Anterior cingulate cortex (tissue), 58 donors: ENCODE measurements around the gene F2R.
"Not testable (repeated sequence)": the region's sequence is repeated elsewhere in the genome, so short reads cannot be mapped to it uniquely, and the experiment has no call there.

Experiments used
- DNase-seq, 58 donors: peaks; one replicate each; lab custom pipeline; 2025; lab: John Stamatoyannopoulos, UW

The F2R gene

DNA sequence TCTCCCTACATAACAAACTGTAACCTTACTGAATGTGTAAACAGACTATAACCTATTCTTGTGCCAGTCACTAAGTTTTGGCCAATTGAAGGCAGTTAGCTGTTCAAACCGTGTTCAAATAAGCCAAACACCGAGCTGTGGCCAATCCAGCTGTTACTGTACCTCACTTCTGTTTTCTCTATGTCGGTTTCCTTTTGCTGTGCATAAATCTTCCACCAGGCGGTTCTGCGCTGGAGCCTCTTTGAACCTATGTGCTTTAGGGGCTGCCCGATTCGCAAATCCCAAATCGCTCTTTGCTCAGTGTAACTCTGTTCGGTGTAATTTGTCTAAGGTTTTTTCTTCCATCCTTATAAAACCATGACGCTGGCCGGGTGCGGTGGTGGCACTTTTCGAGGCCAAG, 31.8 kb downstream of the F2R start:
- no peak for DNase-seq

DNA sequence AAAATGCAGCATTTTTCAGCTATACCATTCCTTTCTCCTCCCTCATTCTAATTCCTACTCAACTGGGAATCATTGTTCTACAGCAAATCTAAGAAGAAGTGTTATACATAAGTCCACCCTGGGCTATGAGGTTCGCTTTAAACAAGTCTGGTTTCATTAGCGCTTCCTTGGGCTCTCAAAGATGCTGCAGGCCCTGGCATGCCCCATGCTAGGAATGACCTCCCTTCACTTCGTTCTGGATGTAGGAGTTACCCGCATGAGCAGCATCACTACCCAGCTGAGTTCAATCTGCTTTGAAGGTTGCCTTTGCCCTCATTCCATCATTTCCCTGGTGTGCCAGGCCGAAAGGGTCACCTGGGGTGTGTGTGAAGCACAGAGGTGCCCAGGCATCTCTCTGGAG, 35.4 kb downstream of the F2R start:
- no peak for DNase-seq

DNA sequence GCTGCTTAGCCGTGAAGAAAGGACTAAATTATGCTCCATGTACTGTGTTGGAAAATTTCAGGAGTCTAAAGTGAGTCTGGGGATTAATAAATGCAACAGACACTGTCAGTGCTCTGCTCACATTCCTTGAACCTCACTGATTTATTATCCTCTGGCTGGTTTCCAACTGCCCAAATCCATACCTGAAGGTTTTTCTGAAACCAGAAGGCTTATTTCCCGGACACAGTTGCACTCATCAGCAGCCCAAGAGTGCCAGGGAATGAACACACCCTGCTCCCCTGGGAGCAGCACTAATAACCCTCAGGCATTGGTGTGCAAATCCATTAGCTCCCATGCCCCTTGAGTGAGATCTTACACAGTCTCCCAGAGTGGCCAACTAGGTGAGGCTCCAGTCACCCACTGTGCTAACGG, 38.7 kb downstream of the F2R start:
- DNase-seq = no peak

DNA sequence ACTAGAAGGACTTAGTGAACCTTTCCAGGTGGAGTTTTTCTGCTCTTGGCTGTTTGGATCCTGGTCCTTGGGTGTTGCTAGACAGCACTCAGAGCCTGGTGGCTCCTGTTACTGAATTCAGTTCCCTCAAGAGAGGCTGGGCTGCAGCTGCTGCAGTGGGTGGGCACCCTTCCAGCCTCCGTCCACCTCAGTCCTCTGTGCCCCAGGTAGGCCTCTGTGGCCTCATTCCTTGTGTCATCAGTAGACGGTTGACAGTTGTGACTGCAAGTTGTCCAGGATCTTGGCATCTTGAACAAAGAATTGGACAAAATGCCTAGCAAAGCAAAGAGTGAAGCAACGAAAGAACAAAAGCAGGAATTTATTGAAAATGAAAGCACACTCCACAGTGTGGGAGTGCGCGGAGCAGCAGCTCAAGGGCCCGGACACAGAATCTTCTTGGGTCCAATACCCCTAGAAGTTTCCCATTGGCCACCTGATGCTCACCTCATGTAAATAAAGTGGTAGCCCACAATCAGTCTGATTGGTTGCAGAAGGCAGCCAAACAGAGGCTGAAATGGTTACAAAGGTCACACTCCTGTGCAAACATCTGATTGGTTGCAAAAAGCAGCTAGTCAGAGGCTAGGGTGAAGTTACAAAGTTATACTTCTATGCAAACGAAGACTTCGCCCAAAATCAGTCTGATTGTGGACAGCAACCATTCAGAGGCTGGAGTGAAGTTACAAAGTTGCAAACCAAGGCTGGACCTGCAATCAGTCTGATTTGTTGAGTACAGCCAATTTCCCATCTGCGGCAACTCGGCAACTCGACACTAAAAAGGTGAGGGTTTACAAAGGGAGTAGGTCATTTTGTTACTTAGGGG, 40.1 kb downstream of the F2R start:
- no peak for DNase-seq

DNA sequence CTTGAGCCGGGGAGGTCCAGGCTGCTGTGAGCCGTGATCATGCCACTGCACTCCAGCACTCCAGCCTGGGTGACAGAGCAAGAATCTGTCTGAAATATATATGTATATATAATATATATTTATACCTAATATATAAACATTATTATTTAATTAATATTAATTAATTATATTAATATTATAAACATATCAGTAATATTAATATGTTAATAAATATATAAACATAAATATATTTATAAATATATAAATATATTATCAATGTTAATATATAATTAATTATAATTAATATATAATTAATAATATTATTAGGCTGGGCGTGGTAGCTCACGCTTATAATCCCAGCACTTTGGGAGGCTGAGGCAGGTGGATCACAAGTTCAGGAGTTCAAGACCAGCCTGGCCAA, 41.1 kb downstream of the F2R start:
- no peak for DNase-seq

DNA sequence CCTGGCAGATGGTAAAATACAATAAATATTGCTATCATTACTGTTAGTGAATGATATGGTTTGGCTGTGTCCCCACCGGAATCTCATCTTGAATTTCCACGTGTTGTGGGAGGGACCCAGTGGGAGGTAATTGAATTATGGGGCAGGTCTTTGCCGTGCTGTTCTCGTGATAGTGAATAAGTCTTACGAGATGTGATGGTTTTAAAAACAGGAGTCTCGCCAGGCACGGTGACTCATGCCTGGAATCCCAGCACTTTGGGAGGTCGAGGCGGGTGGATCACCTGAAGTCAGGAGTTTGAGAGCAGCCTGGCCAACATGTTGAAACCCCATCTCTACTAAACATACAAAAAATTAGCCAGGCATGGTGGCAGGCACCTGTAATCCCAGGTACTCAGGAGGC, 45.2 kb downstream of the F2R start:
- not testable (repeated sequence) for DNase-seq

DNA sequence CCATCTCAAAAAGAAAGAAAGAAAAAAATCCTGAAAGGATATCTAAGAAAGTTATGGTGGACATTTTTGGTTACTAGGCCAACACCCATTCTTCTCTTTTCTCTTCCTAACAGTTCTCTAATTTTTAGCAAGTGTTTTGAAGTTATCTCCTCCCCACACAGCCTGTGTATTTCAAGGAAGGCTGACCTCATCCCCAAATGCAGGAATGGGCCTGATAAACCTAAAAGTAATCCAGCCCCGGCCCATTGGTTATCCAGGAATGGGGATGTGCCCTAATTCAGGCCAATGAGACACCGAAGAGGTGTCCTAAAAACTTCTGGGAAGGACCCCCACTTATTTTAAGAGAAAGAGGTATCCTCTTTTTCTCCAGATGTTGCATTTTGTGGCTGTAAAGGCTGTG, 46.6 kb downstream of the F2R start:
- DNase-seq = no peak

DNA sequence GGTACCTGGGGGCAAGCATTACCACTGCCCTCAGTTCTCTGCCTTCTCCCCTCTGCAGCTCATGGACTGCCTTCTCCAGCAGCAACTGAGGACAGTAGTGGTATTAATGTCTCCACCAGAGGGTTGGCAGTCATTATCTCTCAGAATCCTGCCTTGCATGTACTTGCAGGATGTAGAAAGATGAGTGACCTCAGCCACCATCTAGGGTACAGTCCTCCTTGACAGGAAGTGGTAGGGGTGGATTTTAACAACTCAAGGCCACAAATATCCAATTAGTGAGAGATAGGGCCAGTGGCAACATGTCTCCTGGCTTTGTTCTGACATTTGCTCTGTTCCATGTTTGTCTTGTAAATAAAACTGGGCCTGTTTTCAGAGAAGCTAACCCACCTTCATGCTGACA, 47.2 kb downstream of the F2R start:
- no peak for DNase-seq

DNA sequence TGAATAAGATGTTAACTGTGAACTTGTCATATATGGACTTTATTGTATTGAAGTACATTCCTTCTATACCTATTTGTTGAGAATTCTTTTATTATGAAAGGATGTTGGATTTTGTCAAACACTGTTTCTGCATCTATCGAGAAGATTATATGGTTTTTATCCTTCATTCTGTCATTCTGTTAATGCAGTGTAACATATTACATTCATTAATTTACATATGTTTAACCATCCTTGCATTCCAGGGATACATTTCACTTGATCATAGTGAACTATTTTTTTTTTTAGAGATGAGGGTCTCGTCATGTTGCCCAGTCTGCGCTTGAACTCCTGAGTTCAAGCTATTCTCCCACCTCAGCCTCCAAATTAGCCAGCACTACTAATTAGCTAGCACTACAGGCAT, 48.4 kb downstream of the F2R start:
- no peak for DNase-seq

- no peak for DNase-seq
These were observed 49.3 kb downstream of the F2R start for GRCh38 chr5:76765249-76765648.

GRCh38 chr5:76766746-76767145, 50.8 kb downstream of the F2R start:
- DNase-seq = no peak

DNA sequence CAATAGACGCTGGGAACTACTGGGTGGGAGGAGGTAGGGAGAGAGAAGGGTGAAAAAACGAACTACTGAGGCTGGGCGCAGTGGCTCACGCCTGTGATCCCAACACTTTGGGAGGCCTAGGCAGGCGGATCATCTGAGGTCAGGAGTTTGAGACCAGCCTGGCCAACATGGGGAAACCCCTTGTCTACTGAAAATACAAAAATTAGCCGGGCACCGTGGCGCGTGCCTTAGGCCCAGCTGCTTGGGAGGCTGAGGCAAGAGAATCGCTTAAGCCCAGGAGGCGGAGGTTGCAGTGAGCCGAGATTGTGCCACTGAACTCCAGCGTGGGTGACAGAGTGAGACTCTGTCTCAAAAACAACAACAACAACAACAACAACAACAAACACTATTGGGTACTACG, 55.1 kb downstream of the F2R start:
- not testable (repeated sequence) for DNase-seq

DNA sequence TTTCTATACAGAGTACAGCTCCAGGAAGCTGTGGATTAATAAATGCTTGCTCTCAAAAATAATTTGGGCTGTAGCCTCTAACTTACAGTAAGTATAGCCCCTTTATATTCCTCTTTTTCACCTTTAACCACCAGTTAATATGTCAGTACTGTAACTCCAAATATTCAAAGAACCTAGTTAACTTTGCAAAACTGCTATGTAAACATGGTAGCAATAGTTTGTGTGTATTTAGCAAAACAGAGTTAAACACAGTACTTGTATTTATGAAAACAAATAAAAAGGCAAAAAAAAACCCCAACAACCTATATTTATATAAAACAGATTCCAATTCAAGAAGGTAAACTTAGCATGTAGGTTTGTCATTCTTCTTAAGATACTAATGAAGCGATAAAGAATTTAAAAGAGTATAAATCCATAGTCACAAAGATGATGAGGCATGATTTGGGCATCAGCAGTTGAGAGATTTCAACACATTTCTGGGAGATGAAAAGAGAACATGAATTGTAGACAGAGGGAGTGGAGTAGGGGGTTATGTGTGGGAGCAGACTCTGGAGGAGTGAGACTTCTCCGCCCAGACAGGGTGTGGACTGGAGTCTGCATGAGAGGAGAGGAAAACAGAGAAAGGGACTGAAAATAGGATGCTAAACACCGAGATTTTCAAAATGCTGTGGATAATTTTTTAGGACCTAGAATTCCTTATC, 55.9 kb downstream of the F2R start:
- no peak for DNase-seq

DNA sequence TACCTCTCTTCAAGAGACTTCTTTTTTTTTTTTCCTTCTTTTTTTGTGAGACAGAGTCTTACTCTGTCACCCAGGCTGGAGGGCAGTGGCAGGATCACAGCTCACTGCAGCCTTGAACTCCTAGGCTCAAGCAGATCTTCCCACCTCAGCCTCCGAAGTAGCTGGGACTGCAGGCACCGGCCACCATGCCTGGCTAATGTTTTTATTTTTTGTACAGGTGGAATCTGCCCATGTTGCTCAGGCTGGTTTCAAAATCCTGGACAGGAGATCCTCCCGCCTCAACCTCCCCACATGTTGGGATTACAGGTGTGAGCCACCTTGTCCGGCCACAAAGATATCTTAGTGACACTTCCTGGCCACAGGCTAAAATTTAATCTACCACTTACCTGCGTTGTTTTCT, 60.0 kb downstream of the F2R start:
- DNase-seq = no peak

GRCh38 chr5:76776391-76776790, 60.5 kb downstream of the F2R start:
- no peak for DNase-seq

- DNase-seq = not testable (repeated sequence)
These were observed 64.7 kb downstream of the F2R start for GRCh38 chr5:76780616-76781015.

GRCh38 chr5:76781775-76782174, 65.8 kb downstream of the F2R start:
- no peak for DNase-seq

GRCh38 chr5:76782444-76782843, 66.5 kb downstream of the F2R start:
- DNase-seq = no peak
